Measurements from ENCODE around the gene CAMTA1. TPM values are rescaled to one million over a fixed set of nuclear protein-coding genes. Genes with fewer than 3 reads are reported as not detected.
"Not testable (repeated sequence)": the region's sequence is repeated elsewhere in the genome, so short reads cannot be mapped to it uniquely, and the experiment has no call there.

CAMTA1 gene
- total RNA-seq, 5 donors from 2014 or later (not counting 1 experiment from before 2014, with no cell fraction given) = 29.7 to 37.4 (median 34.6) TPM

DNA sequence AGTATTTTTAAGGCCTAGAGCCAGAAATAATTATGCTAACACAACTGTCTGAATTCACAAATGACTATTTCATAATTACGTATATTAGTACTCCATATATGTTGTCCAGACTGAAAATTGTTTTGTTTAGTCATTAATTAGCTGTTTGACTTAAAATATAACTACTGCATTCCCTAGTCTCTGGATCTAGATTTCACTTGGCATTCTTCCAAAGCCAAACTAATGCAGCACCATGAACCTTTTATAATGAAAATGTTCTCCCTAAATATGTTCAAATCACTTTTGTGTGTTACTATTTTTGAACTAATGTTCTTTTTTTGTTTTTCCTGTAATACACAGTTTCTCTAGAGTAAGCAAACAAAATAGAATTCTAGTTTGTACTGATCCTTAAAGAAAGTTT is 46.1 kb downstream of the CAMTA1 start:
- Mint-ChIP-seq H3K27me3 (no peaks in the 10 kb centered on the region), H3K4me3 (no peak overlapping the region), H3K27ac (no peak overlapping the region), H3K36me3 (peaks cover 32% of the 10 kb centered on the region), H3K4me1 (peaks cover 8 to 17% (median 13%) of the 10 kb centered on the region in 3 donors), H3K9me3 (no peaks in the 10 kb centered on the region)
- H3K4me3 ChIP-seq (ENCODE audit: control insufficient read depth in 1 of 2, extremely low read depth in 1 of 2, low read length in 1 of 2) = no peak overlapping the region
- DNase-seq = no peak
- ChIA-PET CTCF (no interaction called here), POLR2A (no interaction called here)
- peaks cover 2 to 4% of the 10 kb centered on the region in 2 donors for H3K36me3 ChIP-seq (ENCODE audit: control insufficient read depth in 2 of 2, extremely low read depth in 1 of 2, insufficient read depth in 1 of 2, low read length in 1 of 2)
- no CpG with 5 or more reads among the region's 1 CpG for WGBS (ENCODE audit: insufficient coverage)
- no peak overlapping the region for H3K27ac ChIP-seq (ENCODE audit: low read length)
- no peak for ATAC-seq (replicated peaks in 1 of 4)
- H3K27me3 ChIP-seq (replicated peaks in 1 of 2; ENCODE audit: control insufficient read depth in 2 of 2, extremely low read depth in 1 of 2, insufficient read depth in 2 of 2, low read length in 1 of 2) = no peaks in the 10 kb centered on the region
- H3K4me1 ChIP-seq (ENCODE audit: control insufficient read depth in 1 of 2, extremely low read depth in 1 of 2, insufficient read depth in 2 of 2, low read length in 2 of 2) = no peaks in the 10 kb centered on the region
- no peaks in the 10 kb centered on the region for H3K9me3 ChIP-seq

- POLR2A ChIA-PET; H3K36me3 ChIP-seq (ENCODE audit: control insufficient read depth in 2 of 2, extremely low read depth in 1 of 2, insufficient read depth in 1 of 2, low read length in 1 of 2); ATAC-seq (replicated peaks in 1 of 4); H3K27ac ChIP-seq (ENCODE audit: low read length); H3K4me3 Mint-ChIP-seq; DNase-seq; H3K27me3 ChIP-seq (replicated peaks in 1 of 2; ENCODE audit: control insufficient read depth in 2 of 2, extremely low read depth in 1 of 2, insufficient read depth in 2 of 2, low read length in 1 of 2); CTCF ChIA-PET; H3K27ac Mint-ChIP-seq; H3K27me3 Mint-ChIP-seq; H3K4me1 ChIP-seq (ENCODE audit: control insufficient read depth in 1 of 2, extremely low read depth in 1 of 2, insufficient read depth in 2 of 2, low read length in 2 of 2); H3K4me3 ChIP-seq (ENCODE audit: control insufficient read depth in 1 of 2, extremely low read depth in 1 of 2, low read length in 1 of 2); H3K9me3 ChIP-seq; H3K9me3 Mint-ChIP-seq: not testable (repeated sequence)
- H3K4me1 Mint-ChIP-seq = peaks cover 8 to 17% (median 14%) of the 10 kb centered on the region in 3 donors
- peaks cover 34% of the 10 kb centered on the region for H3K36me3 Mint-ChIP-seq
- no CpG with 5 or more reads among the region's 2 CpGs for WGBS (ENCODE audit: insufficient coverage)
These were observed 46.8 kb downstream of the CAMTA1 start for GRCh38 chr1:6832006-6832405.

- Mint-ChIP-seq H3K4me1 (peaks cover 6 to 14% (median 14%) of the 10 kb centered on the region in 3 donors), H3K36me3 (peaks cover 27% of the 10 kb centered on the region), H3K27me3 (no peaks in the 10 kb centered on the region), H3K4me3 (no peak overlapping the region), H3K27ac (no peak overlapping the region), H3K9me3 (no peaks in the 10 kb centered on the region)
- no peaks in the 10 kb centered on the region for H3K4me1 ChIP-seq (ENCODE audit: control insufficient read depth in 1 of 2, extremely low read depth in 1 of 2, insufficient read depth in 2 of 2, low read length in 2 of 2)
- no peak for DNase-seq
- WGBS (ENCODE audit: insufficient coverage) = 100% methylated on average over 1 of the region's 4 CpGs
- H3K36me3 ChIP-seq (ENCODE audit: control insufficient read depth in 2 of 2, extremely low read depth in 1 of 2, insufficient read depth in 1 of 2, low read length in 1 of 2) = peaks cover 2 to 4% of the 10 kb centered on the region in 2 donors
- H3K4me3 ChIP-seq (ENCODE audit: control insufficient read depth in 1 of 2, extremely low read depth in 1 of 2, low read length in 1 of 2) = no peak overlapping the region
- ChIA-PET CTCF (no interaction called here), POLR2A (no interaction called here)
- no peak overlapping the region for H3K27ac ChIP-seq (ENCODE audit: low read length)
- no peak for ATAC-seq (replicated peaks in 1 of 4)
- no peaks in the 10 kb centered on the region for H3K27me3 ChIP-seq (replicated peaks in 1 of 2; ENCODE audit: control insufficient read depth in 2 of 2, extremely low read depth in 1 of 2, insufficient read depth in 2 of 2, low read length in 1 of 2)
- no peaks in the 10 kb centered on the region for H3K9me3 ChIP-seq
These were observed 47.4 kb downstream of the CAMTA1 start for GRCh38 chr1:6832531-6833188.

GRCh38 chr1:6833804-6834203 is 48.5 kb downstream of the CAMTA1 start:
- DNase-seq (no peak), ATAC-seq (replicated peaks in 1 of 4) (no peak)
- H3K27me3 ChIP-seq (replicated peaks in 1 of 2; ENCODE audit: control insufficient read depth in 2 of 2, extremely low read depth in 1 of 2, insufficient read depth in 2 of 2, low read length in 1 of 2) = no peaks in the 10 kb centered on the region
- POLR2A ChIA-PET = no interaction called here
- CTCF ChIA-PET = no interaction called here
- H3K27me3 Mint-ChIP-seq = no peaks in the 10 kb centered on the region
- H3K4me3 ChIP-seq (ENCODE audit: control insufficient read depth in 1 of 2, extremely low read depth in 1 of 2, low read length in 1 of 2) = no peak overlapping the region
- H3K27ac Mint-ChIP-seq = no peak overlapping the region
- 97% methylated on average over 3 of the region's 5 CpGs for WGBS (ENCODE audit: insufficient coverage)
- H3K36me3 Mint-ChIP-seq = peaks cover 32% of the 10 kb centered on the region
- H3K36me3 ChIP-seq (ENCODE audit: control insufficient read depth in 2 of 2, extremely low read depth in 1 of 2, insufficient read depth in 1 of 2, low read length in 1 of 2) = peaks cover 0 to 4% of the 10 kb centered on the region in 2 donors
- H3K9me3 Mint-ChIP-seq = no peaks in the 10 kb centered on the region
- peaks cover 5 to 14% (median 13%) of the 10 kb centered on the region in 3 donors for H3K4me1 Mint-ChIP-seq
- H3K4me1 ChIP-seq (ENCODE audit: control insufficient read depth in 1 of 2, extremely low read depth in 1 of 2, insufficient read depth in 2 of 2, low read length in 2 of 2) = no peaks in the 10 kb centered on the region
- no peak overlapping the region for H3K4me3 Mint-ChIP-seq
- no peak overlapping the region for H3K27ac ChIP-seq (ENCODE audit: low read length)
- no peaks in the 10 kb centered on the region for H3K9me3 ChIP-seq

- no peak overlapping the region for H3K4me3 ChIP-seq (ENCODE audit: control insufficient read depth in 1 of 2, extremely low read depth in 1 of 2, low read length in 1 of 2)
- Mint-ChIP-seq H3K36me3 (peaks cover 28% of the 10 kb centered on the region), H3K4me3 (no peak overlapping the region), H3K27me3 (no peaks in the 10 kb centered on the region), H3K4me1 (peaks cover 5 to 14% (median 13%) of the 10 kb centered on the region in 3 donors), H3K27ac (no peak overlapping the region), H3K9me3 (no peaks in the 10 kb centered on the region)
- no peak overlapping the region for H3K27ac ChIP-seq (ENCODE audit: low read length)
- DNase-seq = no peak
- WGBS (ENCODE audit: insufficient coverage) = 98% methylated on average over 7 of the region's 13 CpGs
- peaks cover 0 to 4% of the 10 kb centered on the region in 2 donors for H3K36me3 ChIP-seq (ENCODE audit: control insufficient read depth in 2 of 2, extremely low read depth in 1 of 2, insufficient read depth in 1 of 2, low read length in 1 of 2)
- POLR2A ChIA-PET = no interaction called here
- ATAC-seq (replicated peaks in 1 of 4) = no peak
- CTCF ChIA-PET = no interaction called here
- H3K4me1 ChIP-seq (ENCODE audit: control insufficient read depth in 1 of 2, extremely low read depth in 1 of 2, insufficient read depth in 2 of 2, low read length in 2 of 2) = no peaks in the 10 kb centered on the region
- no peaks in the 10 kb centered on the region for H3K27me3 ChIP-seq (replicated peaks in 1 of 2; ENCODE audit: control insufficient read depth in 2 of 2, extremely low read depth in 1 of 2, insufficient read depth in 2 of 2, low read length in 1 of 2)
- H3K9me3 ChIP-seq = no peaks in the 10 kb centered on the region
These were observed 49.1 kb downstream of the CAMTA1 start for GRCh38 chr1:6834366-6834765.

- no peak for ATAC-seq (replicated peaks in 1 of 4)
- no peak for DNase-seq
- CTCF ChIA-PET = no interaction called here
- H3K9me3 Mint-ChIP-seq = no peaks in the 10 kb centered on the region
- peaks cover 31% of the 10 kb centered on the region for H3K36me3 Mint-ChIP-seq
- H3K27me3 Mint-ChIP-seq = no peaks in the 10 kb centered on the region
- WGBS (ENCODE audit: insufficient coverage) = 96% methylated on average over 3 of the region's 3 CpGs
- H3K4me1 Mint-ChIP-seq = peaks cover 7 to 14% (median 11%) of the 10 kb centered on the region in 3 donors
- no peak overlapping the region for H3K4me3 Mint-ChIP-seq
- Histone ChIP-seq H3K4me1 (ENCODE audit: control insufficient read depth in 1 of 2, extremely low read depth in 1 of 2, insufficient read depth in 2 of 2, low read length in 2 of 2) (no peaks in the 10 kb centered on the region), H3K4me3 (ENCODE audit: control insufficient read depth in 1 of 2, extremely low read depth in 1 of 2, low read length in 1 of 2) (no peak overlapping the region), H3K9me3 (no peaks in the 10 kb centered on the region), H3K27me3 (replicated peaks in 1 of 2; ENCODE audit: control insufficient read depth in 2 of 2, extremely low read depth in 1 of 2, insufficient read depth in 2 of 2, low read length in 1 of 2) (no peaks in the 10 kb centered on the region), H3K27ac (ENCODE audit: low read length) (no peak overlapping the region), H3K36me3 (ENCODE audit: control insufficient read depth in 2 of 2, extremely low read depth in 1 of 2, insufficient read depth in 1 of 2, low read length in 1 of 2) (peaks cover 0 to 4% of the 10 kb centered on the region in 2 donors)
- POLR2A ChIA-PET = no interaction called here
- H3K27ac Mint-ChIP-seq = no peak overlapping the region
These were observed 49.9 kb downstream of the CAMTA1 start for GRCh38 chr1:6835139-6835538.

DNA sequence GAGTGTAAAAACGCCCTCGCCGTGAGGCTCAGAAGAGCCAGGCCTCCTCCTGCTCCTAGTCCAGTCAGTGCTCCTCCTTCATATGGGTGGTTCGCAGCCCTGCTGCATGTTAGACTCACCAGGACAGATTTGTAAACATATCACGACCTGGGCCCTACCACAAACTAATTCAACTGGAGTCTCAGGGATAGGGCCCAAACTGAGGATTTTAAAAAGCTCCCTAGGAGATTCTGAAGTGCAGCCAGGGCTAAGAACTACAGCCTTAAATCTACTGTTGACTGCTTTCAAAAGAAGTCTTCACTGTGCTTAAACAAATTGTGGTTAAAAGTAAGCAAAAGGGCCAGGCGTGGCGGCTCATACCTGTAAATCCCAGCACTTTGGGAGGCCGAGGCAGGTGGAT is 57.0 kb downstream of the CAMTA1 start:
- H3K4me1 Mint-ChIP-seq = peaks cover 4 to 11% (median 9%) of the 10 kb centered on the region in 3 donors
- peaks cover 3 to 5% of the 10 kb centered on the region in 2 donors for H3K36me3 ChIP-seq (ENCODE audit: control insufficient read depth in 2 of 2, extremely low read depth in 1 of 2, insufficient read depth in 1 of 2, low read length in 1 of 2)
- H3K9me3 ChIP-seq = no peaks in the 10 kb centered on the region
- H3K4me3 Mint-ChIP-seq = no peak overlapping the region
- H3K4me3 ChIP-seq (ENCODE audit: control insufficient read depth in 1 of 2, extremely low read depth in 1 of 2, low read length in 1 of 2) = no peak overlapping the region
- H3K27me3 ChIP-seq (replicated peaks in 1 of 2; ENCODE audit: control insufficient read depth in 2 of 2, extremely low read depth in 1 of 2, insufficient read depth in 2 of 2, low read length in 1 of 2) = no peaks in the 10 kb centered on the region
- DNase-seq = no peak
- H3K36me3 Mint-ChIP-seq = peaks cover 70% of the 10 kb centered on the region
- WGBS (ENCODE audit: insufficient coverage) = 98% methylated on average over 7 of the region's 8 CpGs
- H3K9me3 Mint-ChIP-seq = peaks cover 3 to 7% (median 4%) of the 10 kb centered on the region in 3 donors
- no peaks in the 10 kb centered on the region for H3K4me1 ChIP-seq (ENCODE audit: control insufficient read depth in 1 of 2, extremely low read depth in 1 of 2, insufficient read depth in 2 of 2, low read length in 2 of 2)
- CTCF ChIA-PET = no interaction called here
- POLR2A ChIA-PET = no interaction called here
- no peak for ATAC-seq (replicated peaks in 1 of 4)
- H3K27ac Mint-ChIP-seq = no peak overlapping the region
- H3K27ac ChIP-seq (ENCODE audit: low read length) = no peak overlapping the region
- H3K27me3 Mint-ChIP-seq = no peaks in the 10 kb centered on the region

Data from T-cell (primary cell).